Thymus (tissue), 11 donors: ENCODE measurements around the gene PPP1R15B. TPM values are rescaled to one million over a fixed set of nuclear protein-coding genes. Genes with fewer than 3 reads are reported as not detected.

Source experiments
- DNase-seq, 9 donors: peaks; one replicate each; pipeline ENCODE4 v3.0.0-alpha.2; 2013; ENCODE audit warnings: low spot score in 9 of 9, low read depth in 6 of 9, missing footprints in 1 of 9
- H3K27ac ChIP-seq, 2 donors: one replicate each; pipeline ENCODE4 v1.5.1; 2013; ENCODE audit warnings: control low read depth in 1 of 2, low read depth in 1 of 2, low read length in 1 of 2, mild to moderate bottlenecking in 1 of 2, moderate library complexity in 1 of 2
- H3K27me3 ChIP-seq, 2 donors: one replicate each; pipeline ENCODE4 v1.5.1; 2013; ENCODE audit warnings: low read length in 1 of 2; ENCODE audit not compliant: control insufficient read depth in 2 of 2, insufficient read depth in 1 of 2
- H3K36me3 ChIP-seq, 2 donors: one replicate each; pipeline ENCODE4 v1.5.1; 2013; ENCODE audit warnings: low read length in 1 of 2, mild to moderate bottlenecking in 1 of 2, moderate library complexity in 1 of 2; ENCODE audit not compliant: control insufficient read depth in 2 of 2, insufficient read depth in 2 of 2
- H3K4me1 ChIP-seq, 2 donors: one replicate each; pipeline ENCODE4 v1.5.1; 2013; ENCODE audit warnings: low read length in 2 of 2; ENCODE audit not compliant: control insufficient read depth in 2 of 2, insufficient read depth in 2 of 2
- H3K4me3 ChIP-seq, 2 donors: one replicate each; pipeline ENCODE4 v1.5.1; 2013; ENCODE audit warnings: low read length in 2 of 2, control low read depth in 1 of 2, mild to moderate bottlenecking in 1 of 2
- H3K9me3 ChIP-seq, 2 donors: one replicate each; pipeline ENCODE4 v1.5.1; 2013; ENCODE audit warnings: low read length in 1 of 2, mild to moderate bottlenecking in 1 of 2; ENCODE audit not compliant: control insufficient read depth in 2 of 2, insufficient read depth in 1 of 2
- WGBS: extraction: QIAGEN DNeasy Blood & Tissue Kit; methylation state at CpG from one replicate; pipeline ENCODE4 v1.1.7; 2013; 5-methylcytosine and 5-hydroxymethylcytosine counted together
- polyA plus RNA-seq: library from polyadenylated mRNA; stranded (reverse); fragments of 200-250 nt; gene quantifications from one replicate; pipeline ENCODE4 v1.2.3, GENCODE V29; 2013
- total RNA-seq: library from RNA; stranded (reverse); fragments of 120-200 nt; gene quantifications from one replicate; pipeline ENCODE4 v1.2.4, GENCODE V29; 2013
- donor health status: healthy.

Gene PPP1R15B
- total and polyA plus RNA-seq, 2 donors = 26.2 to 29.8 TPM

DNA sequence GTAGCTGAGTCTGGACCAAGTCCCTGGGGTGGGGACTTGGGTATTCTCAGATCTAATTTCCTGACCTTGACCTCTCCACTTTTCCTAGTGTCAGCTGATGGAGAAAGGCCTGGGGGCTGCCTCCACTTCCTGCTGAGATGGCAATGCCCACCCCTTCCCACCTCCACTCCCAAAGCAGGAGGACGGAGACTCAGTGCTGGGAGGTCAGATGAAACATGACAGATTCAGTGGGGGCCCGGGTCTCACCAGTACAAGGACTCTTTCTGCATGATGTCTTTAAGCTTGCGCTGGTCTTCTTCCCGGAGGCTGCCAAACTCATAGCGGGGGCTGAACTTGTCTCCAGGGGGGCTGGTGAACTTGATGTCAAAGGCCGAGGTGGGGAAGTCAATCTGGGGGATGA, 35.6 kb upstream of the PPP1R15B start:
- WGBS = 97% methylated on average over 6 of the region's 6 CpGs
- H3K36me3 ChIP-seq = peaks cover 84% of the 10 kb centered on the region in 2 donors
- H3K27ac ChIP-seq = no peak overlapping the region

DNA sequence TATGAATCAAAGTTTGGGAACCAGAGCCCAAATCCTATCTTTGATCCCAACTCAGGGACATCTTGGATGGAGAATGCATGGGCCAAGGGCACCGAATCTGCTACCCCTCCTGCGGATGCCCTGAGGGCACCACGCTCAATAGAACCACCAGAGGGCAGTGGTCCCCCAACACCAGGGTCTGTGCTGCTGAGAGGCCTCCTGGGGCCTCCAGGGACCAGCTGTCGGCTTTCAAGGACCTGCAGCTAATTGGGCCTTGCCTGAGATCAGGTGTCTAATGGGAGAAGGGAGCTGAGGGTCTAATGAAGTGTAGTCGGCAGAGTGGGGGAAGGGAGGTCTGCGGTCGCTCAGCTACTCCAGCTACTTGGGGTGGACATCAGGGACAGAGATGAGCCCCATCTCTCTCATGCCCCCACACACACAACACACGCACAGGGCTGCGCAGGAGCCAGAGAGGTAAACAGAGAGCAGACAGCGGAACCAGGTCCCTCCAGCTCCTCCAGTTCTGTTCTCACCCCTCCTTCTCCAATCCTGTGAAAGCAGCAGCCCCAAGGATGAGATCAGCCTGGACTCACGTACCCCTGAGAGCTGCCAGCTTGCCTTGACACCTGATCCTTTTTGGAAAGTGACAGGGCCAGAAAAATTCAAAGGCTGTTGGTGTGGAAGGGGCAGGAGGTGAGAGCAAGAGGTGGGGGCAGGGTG, 34.9 kb upstream of the PPP1R15B start:
- Histone ChIP-seq H3K4me3 (no peak overlapping the region), H3K27ac (peak overlapping the region in 1 of 2 donors; percentile 51), H3K9me3 (no peaks in the 10 kb centered on the region), H3K27me3 (no peaks in the 10 kb centered on the region), H3K36me3 (peaks cover 84 to 88% of the 10 kb centered on the region in 2 donors), H3K4me1 (peaks cover 0 to 27% of the 10 kb centered on the region in 2 donors)
- peak; percentile 51 to 86 (median 69) for DNase-seq
- 51% methylated on average over 11 of the region's 11 CpGs for WGBS

More for the DNA sequence above, 35.6 kb upstream of the PPP1R15B start:
- H3K9me3 ChIP-seq = no peaks in the 10 kb centered on the region
- H3K4me3 ChIP-seq = no peak overlapping the region
- H3K4me1 ChIP-seq = peaks cover 0 to 33% of the 10 kb centered on the region in 2 donors
- DNase-seq = no peak
- H3K27me3 ChIP-seq = no peaks in the 10 kb centered on the region

DNA sequence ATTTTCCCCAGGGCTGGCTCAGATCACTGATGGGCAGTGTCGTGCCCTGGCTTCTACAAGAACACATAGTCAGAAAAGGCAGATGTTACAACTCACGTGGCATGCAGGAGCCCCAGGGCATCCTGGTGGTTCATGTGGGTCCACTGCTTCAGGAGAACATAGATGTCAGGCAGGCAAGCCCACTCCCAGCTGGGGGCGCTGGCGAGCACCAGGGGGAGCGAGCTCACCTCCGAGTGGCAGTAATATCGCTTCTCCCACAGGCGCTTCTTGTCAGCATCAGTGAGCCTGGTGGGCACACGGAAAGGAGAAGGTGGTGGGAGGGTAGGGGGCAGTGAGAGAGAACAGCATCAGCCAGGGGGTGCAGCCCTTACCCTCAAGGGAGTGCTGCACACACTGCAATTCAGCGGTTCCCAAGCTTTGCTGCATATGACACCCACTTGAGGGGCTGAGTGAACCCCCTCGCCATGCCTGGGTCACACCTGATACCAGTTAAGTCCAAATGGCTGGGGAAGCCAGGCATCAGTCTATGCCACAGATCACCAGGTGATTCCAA, 34.3 kb upstream of the PPP1R15B start:
- Histone ChIP-seq H3K27ac (no peak overlapping the region), H3K4me3 (no peak overlapping the region), H3K4me1 (peaks cover 0 to 27% of the 10 kb centered on the region in 2 donors), H3K36me3 (peaks cover 84 to 88% of the 10 kb centered on the region in 2 donors), H3K27me3 (no peaks in the 10 kb centered on the region), H3K9me3 (no peaks in the 10 kb centered on the region)
- peak in 1 of 9 donors; percentile 38 for DNase-seq
- 77% methylated on average over 11 of the region's 11 CpGs for WGBS

DNA sequence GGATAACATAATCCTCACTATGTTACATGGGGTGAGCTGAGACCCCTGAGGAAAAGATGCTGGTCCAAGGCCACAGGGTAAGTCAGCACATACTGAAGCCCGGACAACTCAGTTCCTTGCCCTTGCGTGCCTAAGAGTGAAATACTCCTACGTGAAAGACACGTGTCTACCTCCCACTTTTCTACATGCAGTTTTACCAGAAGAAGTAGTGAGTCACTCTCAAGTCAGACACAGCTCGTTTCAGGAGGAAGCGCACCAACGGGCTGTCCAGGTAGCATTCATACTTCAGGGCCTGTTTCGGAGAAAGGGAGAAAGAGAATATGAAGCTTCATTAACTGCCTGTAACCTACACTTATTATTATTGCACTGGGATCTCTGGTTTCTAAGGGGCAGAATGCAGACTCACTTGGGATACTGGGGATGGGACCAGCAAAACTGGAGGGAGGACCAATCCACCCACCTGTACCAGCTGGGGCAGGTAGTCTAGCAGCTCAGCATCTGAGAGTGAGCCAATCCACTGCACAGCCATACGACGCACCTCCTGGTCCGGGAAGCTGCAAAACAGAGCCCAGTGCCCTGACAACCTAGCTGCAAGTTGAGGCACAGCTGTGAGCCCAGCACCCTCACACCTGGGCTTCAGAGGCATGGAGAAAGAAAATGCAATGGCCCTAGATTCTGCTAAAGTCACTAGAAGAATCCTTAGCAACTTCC, 32.4 kb upstream of the PPP1R15B start:
- 83% methylated on average over 11 of the region's 11 CpGs for WGBS
- Histone ChIP-seq H3K27me3 (no peaks in the 10 kb centered on the region), H3K4me1 (peaks cover 0 to 17% of the 10 kb centered on the region in 2 donors), H3K36me3 (peaks cover 80 to 87% of the 10 kb centered on the region in 2 donors), H3K4me3 (no peak overlapping the region), H3K27ac (peak overlapping the region in 1 of 2 donors; percentile 57), H3K9me3 (no peaks in the 10 kb centered on the region)
- DNase-seq = no peak

DNA sequence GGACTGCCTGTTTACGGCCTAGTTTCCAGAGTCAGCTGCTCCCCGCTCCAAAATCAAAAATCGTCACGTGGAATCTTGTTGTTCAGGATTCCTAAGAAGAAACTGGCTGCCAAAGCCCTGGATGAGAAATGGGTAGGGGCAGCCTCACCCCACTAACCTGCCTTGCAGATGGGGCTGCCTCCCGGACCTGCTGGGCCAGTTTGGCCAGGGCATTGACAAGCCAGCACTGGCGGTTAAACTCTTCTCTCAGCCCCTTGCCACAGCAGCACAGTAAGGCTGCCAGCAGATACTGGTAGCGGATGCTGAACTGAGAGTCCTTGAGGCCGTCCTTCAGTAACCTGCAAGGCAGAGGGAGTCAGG, 31.6 kb upstream of the PPP1R15B start:
- Histone ChIP-seq H3K27ac (peak overlapping the region in 1 of 2 donors; percentile 53), H3K27me3 (no peaks in the 10 kb centered on the region), H3K4me1 (peaks cover 0 to 14% of the 10 kb centered on the region in 2 donors), H3K9me3 (no peaks in the 10 kb centered on the region), H3K36me3 (peaks cover 82 to 89% of the 10 kb centered on the region in 2 donors), H3K4me3 (no peak overlapping the region)
- 97% methylated on average over 8 of the region's 8 CpGs for WGBS
- DNase-seq = no peak

DNA sequence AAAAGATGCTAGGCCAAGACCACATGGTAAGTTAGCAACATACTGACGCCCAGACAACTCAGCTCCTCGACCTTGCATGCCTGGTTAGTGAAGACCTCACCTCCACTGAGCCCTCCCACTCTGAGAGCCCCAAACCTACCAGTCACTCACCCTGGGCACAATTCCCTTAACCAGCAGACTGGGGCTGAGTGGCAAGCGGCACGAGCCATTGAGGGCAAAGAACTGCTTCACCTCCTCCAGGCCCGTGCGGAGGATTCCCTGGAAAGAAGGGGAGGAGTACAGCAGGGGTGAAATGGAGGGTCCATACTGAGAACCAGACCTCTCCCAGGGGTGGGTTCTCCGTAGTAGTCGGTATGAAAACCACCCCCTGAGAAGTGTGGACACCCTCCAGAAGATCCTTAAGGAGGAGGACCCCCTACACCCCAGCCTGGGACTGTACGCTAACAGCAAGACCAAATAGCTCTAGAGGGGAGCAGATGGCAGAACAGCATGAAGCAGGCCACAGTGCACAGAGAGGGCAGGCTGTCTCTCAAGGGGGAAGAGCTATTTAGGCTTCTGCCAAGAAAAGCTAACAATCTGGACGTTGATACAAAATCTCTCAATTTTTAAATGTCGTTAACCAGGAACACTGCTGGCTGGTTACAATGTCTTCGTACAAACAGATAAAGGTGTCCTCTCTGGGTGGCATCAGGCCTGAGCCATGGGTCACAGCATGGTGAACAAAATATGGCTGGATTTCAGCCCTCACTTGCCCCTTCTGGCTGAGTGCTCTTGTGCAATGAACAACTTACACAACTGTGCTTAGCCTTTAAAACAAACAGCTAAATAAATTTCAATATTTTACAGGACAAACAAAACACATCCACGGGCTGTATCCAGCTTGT, 31.0 kb upstream of the PPP1R15B start:
- 96% methylated on average over 13 of the region's 13 CpGs for WGBS
- H3K36me3 ChIP-seq = peaks cover 88 to 93% of the 10 kb centered on the region in 2 donors
- DNase-seq = no peak
- H3K27ac ChIP-seq = peak overlapping the region in 1 of 2 donors; percentile 6
- H3K9me3 ChIP-seq = no peaks in the 10 kb centered on the region
- no peaks in the 10 kb centered on the region for H3K27me3 ChIP-seq
- no peak overlapping the region for H3K4me3 ChIP-seq
- peaks cover 0 to 14% of the 10 kb centered on the region in 2 donors for H3K4me1 ChIP-seq

DNA sequence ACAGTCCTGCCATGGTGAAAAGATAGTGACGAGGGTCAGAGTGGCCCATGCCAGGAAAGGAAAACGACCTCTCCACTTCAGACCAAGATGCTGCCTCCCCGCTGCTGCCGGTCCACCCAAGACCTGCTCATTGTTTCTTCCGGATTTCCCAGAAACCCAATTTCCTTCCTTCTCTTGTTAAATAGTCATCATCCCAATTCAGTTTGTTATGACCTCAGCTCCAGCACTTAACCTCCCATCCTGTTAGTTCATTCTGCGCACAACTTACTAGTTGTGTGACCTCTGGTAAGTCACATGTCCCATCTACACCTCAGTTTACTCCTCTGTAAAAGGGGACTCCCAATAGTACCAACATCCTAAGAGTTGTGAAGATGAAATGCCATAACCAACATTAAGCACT, 29.9 kb upstream of the PPP1R15B start:
- Histone ChIP-seq H3K27ac (no peak overlapping the region), H3K9me3 (no peaks in the 10 kb centered on the region), H3K27me3 (no peaks in the 10 kb centered on the region), H3K36me3 (peaks cover 83 to 91% of the 10 kb centered on the region in 2 donors), H3K4me1 (peaks cover 0 to 7% of the 10 kb centered on the region in 2 donors), H3K4me3 (no peak overlapping the region)
- no peak for DNase-seq
- WGBS = 96% methylated on average over 6 of the region's 6 CpGs

DNA sequence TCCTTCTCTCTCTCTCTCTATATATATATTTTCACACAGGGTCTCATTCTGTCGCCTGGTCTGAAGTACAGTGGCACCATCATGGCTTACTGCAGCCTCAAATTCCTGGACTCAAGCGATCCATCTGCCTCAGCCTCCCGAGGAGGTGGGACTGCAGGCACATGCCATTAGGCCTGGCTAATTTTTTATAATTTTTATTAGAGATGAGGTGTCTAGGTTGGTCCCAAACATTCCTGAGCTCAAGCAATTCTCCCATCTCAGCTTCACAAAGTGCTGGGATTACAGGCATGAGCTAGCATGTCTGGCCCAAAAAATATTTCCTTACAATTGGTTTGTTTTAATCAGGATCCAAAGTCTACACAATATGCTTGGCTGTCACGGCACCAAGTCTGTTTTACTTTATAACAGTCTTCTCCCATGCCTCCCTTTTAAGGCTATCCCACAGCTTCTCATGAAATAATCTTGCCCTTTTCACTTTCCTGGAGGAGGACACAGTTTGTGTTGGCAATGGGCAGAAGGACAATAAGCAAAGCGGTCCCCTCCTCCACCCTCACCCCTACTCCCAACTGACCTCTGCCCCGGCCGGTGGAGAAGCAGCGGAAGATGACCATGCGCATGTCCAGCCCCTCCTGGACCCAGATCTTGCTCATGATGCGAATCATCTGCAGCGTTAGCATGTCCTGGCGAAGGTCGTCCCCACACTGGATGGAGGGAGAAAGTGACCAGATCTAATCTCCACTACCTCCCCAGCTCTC, 28.2 kb upstream of the PPP1R15B start:
- 90% methylated on average over 13 of the region's 13 CpGs for WGBS
- Histone ChIP-seq H3K27ac (peak overlapping the region in 1 of 2 donors; percentile 46), H3K36me3 (peaks cover 79 to 92% of the 10 kb centered on the region in 2 donors), H3K27me3 (no peaks in the 10 kb centered on the region), H3K4me3 (no peak overlapping the region), H3K9me3 (no peaks in the 10 kb centered on the region), H3K4me1 (no peaks in the 10 kb centered on the region)
- no peak for DNase-seq
